Measurements from ENCODE around the gene CALML3. TPM values are rescaled to one million over a fixed set of nuclear protein-coding genes. Genes with fewer than 3 reads are reported as not detected.

CALML3 gene
- total RNA-seq, 1 donor from 2014 or later = not detected

DNA sequence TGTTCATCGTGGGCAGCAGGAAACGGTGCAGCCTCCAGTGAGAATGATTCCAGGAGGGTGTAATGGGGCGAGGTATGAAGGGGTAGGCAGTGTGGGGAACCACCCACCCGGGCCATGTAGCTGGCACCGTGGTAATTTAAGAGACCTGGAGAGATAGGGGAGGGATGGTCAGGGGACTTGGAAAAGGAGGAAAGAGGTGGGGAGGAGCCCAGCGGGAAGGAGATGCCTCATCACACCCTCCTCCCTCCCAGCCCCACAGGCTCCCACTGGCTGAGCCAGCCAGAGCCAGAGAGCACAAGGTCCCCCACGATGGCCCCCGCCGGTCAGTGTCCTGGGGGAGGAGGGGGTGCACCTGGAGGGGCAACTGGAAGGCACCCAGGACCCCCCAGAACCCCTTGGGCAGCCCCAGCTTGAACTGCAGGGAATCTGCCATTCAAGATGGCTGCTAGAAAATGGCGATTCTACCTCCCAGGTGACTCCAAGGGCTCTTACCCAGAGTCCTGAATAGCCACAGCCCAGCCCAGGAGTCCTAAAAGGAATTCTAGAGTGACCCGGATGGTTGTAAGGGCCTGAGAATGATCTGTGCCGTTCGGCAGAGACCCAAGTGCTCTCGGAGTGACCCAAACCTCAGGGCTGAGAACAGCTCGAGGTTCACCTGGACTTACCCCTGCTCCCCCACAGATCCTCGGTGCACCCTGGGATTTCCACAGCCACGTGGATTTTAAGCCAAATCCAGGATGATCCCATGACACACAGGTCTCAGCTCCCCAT lies 28.8 kb downstream of the CALML3 start:
- Histone ChIP-seq H3K27ac (ENCODE audit: low read depth, low read length) (no peak overlapping the region), H3K4me1 (ENCODE audit: insufficient read depth, low read length) (peaks cover 57% of the 10 kb centered on the region), H3K9me3 (ENCODE audit: insufficient read depth, low read depth, low read length) (no peaks in the 10 kb centered on the region), H3K9ac (ENCODE audit: low read length) (no peak overlapping the region), H4K20me1 (ENCODE audit: insufficient read depth, low read length) (no peaks in the 10 kb centered on the region), H3K4me2 (ENCODE audit: low read length) (peak overlapping the region; percentile 8), H3K79me2 (ENCODE audit: insufficient read depth, low read length) (no peaks in the 10 kb centered on the region), H3K4me3 (ENCODE audit: insufficient read depth, low read depth, low read length) (no peak overlapping the region), H2AFZ (ENCODE audit: low read depth, low read length) (no peak overlapping the region), H3K27me3 (ENCODE audit: insufficient read depth, low read length) (no peaks in the 10 kb centered on the region), H3K36me3 (ENCODE audit: insufficient read depth, low read length) (no peaks in the 10 kb centered on the region)
- FAIRE-seq = no peak
- peak overlapping the region; percentile 54 for H3K27ac Mint-ChIP-seq (ENCODE audit: unreplicated experiment)
- no peaks in the 10 kb centered on the region for H3K9me3 Mint-ChIP-seq (ENCODE audit: unreplicated experiment)
- TF ChIP-seq EZH2 (IDR thresholded peaks at IDR 0.05; ENCODE audit: insufficient read depth, low read length) = no peak
- TF ChIP-seq, protein P1, sequence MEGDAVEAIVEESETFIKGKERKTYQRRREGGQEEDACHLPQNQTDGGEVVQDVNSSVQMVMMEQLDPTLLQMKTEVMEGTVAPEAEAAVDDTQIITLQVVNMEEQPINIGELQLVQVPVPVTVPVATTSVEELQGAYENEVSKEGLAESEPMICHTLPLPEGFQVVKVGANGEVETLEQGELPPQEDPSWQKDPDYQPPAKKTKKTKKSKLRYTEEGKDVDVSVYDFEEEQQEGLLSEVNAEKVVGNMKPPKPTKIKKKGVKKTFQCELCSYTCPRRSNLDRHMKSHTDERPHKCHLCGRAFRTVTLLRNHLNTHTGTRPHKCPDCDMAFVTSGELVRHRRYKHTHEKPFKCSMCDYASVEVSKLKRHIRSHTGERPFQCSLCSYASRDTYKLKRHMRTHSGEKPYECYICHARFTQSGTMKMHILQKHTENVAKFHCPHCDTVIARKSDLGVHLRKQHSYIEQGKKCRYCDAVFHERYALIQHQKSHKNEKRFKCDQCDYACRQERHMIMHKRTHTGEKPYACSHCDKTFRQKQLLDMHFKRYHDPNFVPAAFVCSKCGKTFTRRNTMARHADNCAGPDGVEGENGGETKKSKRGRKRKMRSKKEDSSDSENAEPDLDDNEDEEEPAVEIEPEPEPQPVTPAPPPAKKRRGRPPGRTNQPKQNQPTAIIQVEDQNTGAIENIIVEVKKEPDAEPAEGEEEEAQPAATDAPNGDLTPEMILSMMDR (IDR thresholded peaks at IDR 0.05; ENCODE audit: insufficient read depth, low read depth, low read length) = no peak
- DNase-seq (ENCODE audit: low read depth) = no peak
- H3K4me1 Mint-ChIP-seq (ENCODE audit: low read depth, unreplicated experiment) = peaks cover 46% of the 10 kb centered on the region
- H3K27me3 Mint-ChIP-seq (ENCODE audit: low read depth, unreplicated experiment) = peaks cover 2% of the 10 kb centered on the region
- H3K4me3 Mint-ChIP-seq (ENCODE audit: unreplicated experiment) = no peak overlapping the region
- H3K36me3 Mint-ChIP-seq (ENCODE audit: low read depth, unreplicated experiment) = no peaks in the 10 kb centered on the region

DNA sequence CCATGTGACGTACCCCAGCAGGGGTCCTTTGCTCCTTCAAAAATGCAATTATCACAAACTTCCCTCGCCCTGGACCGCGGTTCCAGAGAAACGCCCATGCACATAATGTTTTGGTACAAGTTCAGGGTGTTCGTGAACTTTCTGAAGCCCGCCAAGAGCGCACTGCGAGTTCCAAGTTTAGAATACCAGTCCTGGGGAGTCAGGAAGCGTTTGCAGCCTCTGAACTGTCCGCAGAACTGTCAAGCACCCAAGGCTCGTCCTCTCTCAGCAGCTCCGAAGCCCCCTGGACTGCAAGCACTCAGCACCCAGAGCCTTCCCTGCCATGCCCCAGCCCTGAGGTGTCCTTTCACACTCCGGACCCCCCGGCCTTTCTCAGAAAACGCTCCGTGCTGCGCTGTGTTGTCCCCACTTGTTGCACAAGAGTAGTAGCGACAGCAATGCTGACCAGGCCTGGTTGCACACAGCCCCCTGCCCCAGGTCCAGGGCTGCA lies 30.3 kb downstream of the CALML3 start:
- no peak overlapping the region for H3K4me3 Mint-ChIP-seq (ENCODE audit: unreplicated experiment)
- TF ChIP-seq, protein P1 (IDR thresholded peaks at IDR 0.05; ENCODE audit: insufficient read depth, low read depth, low read length) = no peak
- no peak for TF ChIP-seq EZH2 (IDR thresholded peaks at IDR 0.05; ENCODE audit: insufficient read depth, low read length)
- FAIRE-seq = no peak
- no peak overlapping the region for H3K27ac ChIP-seq (ENCODE audit: low read depth, low read length)
- no peaks in the 10 kb centered on the region for H3K27me3 ChIP-seq (ENCODE audit: insufficient read depth, low read length)
- no peak overlapping the region for H3K9ac ChIP-seq (ENCODE audit: low read length)
- no peaks in the 10 kb centered on the region for H4K20me1 ChIP-seq (ENCODE audit: insufficient read depth, low read length)
- H3K36me3 ChIP-seq (ENCODE audit: insufficient read depth, low read length) = no peaks in the 10 kb centered on the region
- no peaks in the 10 kb centered on the region for H3K9me3 ChIP-seq (ENCODE audit: insufficient read depth, low read depth, low read length)
- H3K4me3 ChIP-seq (ENCODE audit: insufficient read depth, low read depth, low read length) = no peak overlapping the region
- H3K9me3 Mint-ChIP-seq (ENCODE audit: unreplicated experiment) = no peaks in the 10 kb centered on the region
- peak overlapping the region; percentile 66 for H3K27ac Mint-ChIP-seq (ENCODE audit: unreplicated experiment)
- H3K4me1 ChIP-seq (ENCODE audit: insufficient read depth, low read length) = peaks cover 58% of the 10 kb centered on the region
- DNase-seq (ENCODE audit: low read depth) = no peak
- H2AFZ ChIP-seq (ENCODE audit: low read depth, low read length) = no peak overlapping the region
- no peak overlapping the region for H3K4me2 ChIP-seq (ENCODE audit: low read length)
- H3K79me2 ChIP-seq (ENCODE audit: insufficient read depth, low read length) = no peaks in the 10 kb centered on the region
- no peaks in the 10 kb centered on the region for H3K36me3 Mint-ChIP-seq (ENCODE audit: low read depth, unreplicated experiment)
- H3K4me1 Mint-ChIP-seq (ENCODE audit: low read depth, unreplicated experiment) = peaks cover 59% of the 10 kb centered on the region
- H3K27me3 Mint-ChIP-seq (ENCODE audit: low read depth, unreplicated experiment) = peaks cover 2% of the 10 kb centered on the region

DNA sequence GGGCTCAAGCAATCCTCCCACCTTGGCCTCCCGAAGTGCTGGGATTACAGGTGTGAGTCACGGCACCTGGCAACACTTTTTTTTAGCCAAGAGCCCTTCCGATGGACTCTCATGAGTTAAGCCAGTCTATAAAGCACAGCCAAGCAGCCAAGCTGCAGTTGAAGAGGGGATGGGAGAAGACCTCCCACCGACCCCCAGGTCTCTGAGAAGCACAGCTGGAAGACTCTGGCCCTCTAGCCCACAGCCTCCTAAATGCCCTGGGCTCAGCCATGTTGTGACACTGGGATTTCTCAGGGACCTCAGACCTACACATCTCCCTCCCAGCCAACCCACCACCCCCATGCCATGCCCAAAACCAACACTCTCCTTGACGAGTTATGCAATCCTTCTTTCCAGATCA lies 31.1 kb downstream of the CALML3 start:
- Histone ChIP-seq H2AFZ (ENCODE audit: low read depth, low read length) (no peak overlapping the region), H3K9me3 (ENCODE audit: insufficient read depth, low read depth, low read length) (no peaks in the 10 kb centered on the region), H3K4me3 (ENCODE audit: insufficient read depth, low read depth, low read length) (no peak overlapping the region), H4K20me1 (ENCODE audit: insufficient read depth, low read length) (no peaks in the 10 kb centered on the region), H3K4me1 (ENCODE audit: insufficient read depth, low read length) (peaks cover 62% of the 10 kb centered on the region), H3K9ac (ENCODE audit: low read length) (no peak overlapping the region), H3K36me3 (ENCODE audit: insufficient read depth, low read length) (no peaks in the 10 kb centered on the region), H3K27me3 (ENCODE audit: insufficient read depth, low read length) (no peaks in the 10 kb centered on the region), H3K27ac (ENCODE audit: low read depth, low read length) (no peak overlapping the region), H3K79me2 (ENCODE audit: insufficient read depth, low read length) (no peaks in the 10 kb centered on the region), H3K4me2 (ENCODE audit: low read length) (no peak overlapping the region)
- H3K9me3 Mint-ChIP-seq (ENCODE audit: unreplicated experiment) = no peaks in the 10 kb centered on the region
- no peak overlapping the region for H3K27ac Mint-ChIP-seq (ENCODE audit: unreplicated experiment)
- FAIRE-seq (no peak), DNase-seq (ENCODE audit: low read depth) (no peak)
- H3K36me3 Mint-ChIP-seq (ENCODE audit: low read depth, unreplicated experiment) = no peaks in the 10 kb centered on the region
- H3K4me1 Mint-ChIP-seq (ENCODE audit: low read depth, unreplicated experiment) = peaks cover 57% of the 10 kb centered on the region
- TF ChIP-seq, protein P1 (IDR thresholded peaks at IDR 0.05; ENCODE audit: insufficient read depth, low read depth, low read length) = no peak
- TF ChIP-seq EZH2 (IDR thresholded peaks at IDR 0.05; ENCODE audit: insufficient read depth, low read length) = no peak
- H3K4me3 Mint-ChIP-seq (ENCODE audit: unreplicated experiment) = no peak overlapping the region
- H3K27me3 Mint-ChIP-seq (ENCODE audit: low read depth, unreplicated experiment) = peaks cover 2% of the 10 kb centered on the region
